Hypothalamus (tissue), 51 donors: ENCODE measurements around the gene PTPRN2.
A peak's percentile ranks its signal among the peaks of the same experiment; 100 is the strongest.
"Not testable (repeated sequence)": the region's sequence is repeated elsewhere in the genome, so short reads cannot be mapped to it uniquely, and the experiment has no call there.

ENCODE experiments used
- DNase-seq, 51 donors: peaks; one replicate each; lab custom pipeline; 2025; lab: John Stamatoyannopoulos, UW

The PTPRN2 gene

GRCh38 chr7:158382363-158383254 is 205.0 kb downstream of the PTPRN2 start:
- DNase-seq, result no peak

GRCh38 chr7:158381956-158382355 is 205.7 kb downstream of the PTPRN2 start:
- no peak for DNase-seq

- no peak for DNase-seq
These were observed 208.6 kb downstream of the PTPRN2 start for GRCh38 chr7:158378978-158379377.

GRCh38 chr7:158377800-158378623 is 209.6 kb downstream of the PTPRN2 start:
- no peak for DNase-seq

GRCh38 chr7:158376839-158377186 is 210.8 kb downstream of the PTPRN2 start:
- not testable (repeated sequence) for DNase-seq

- not testable (repeated sequence) for DNase-seq
These were observed 211.3 kb downstream of the PTPRN2 start for GRCh38 chr7:158376146-158376838.

- DNase-seq, result no peak
These were observed 212.6 kb downstream of the PTPRN2 start for GRCh38 chr7:158375034-158375433.

- no peak for DNase-seq
These were observed 213.0 kb downstream of the PTPRN2 start for GRCh38 chr7:158374586-158374985.

- DNase-seq, result no peak
These were observed 213.5 kb downstream of the PTPRN2 start for GRCh38 chr7:158374146-158374545.

GRCh38 chr7:158373476-158374133 is 214.0 kb downstream of the PTPRN2 start:
- DNase-seq, result no peak

- DNase-seq, result no peak
These were observed 215.0 kb downstream of the PTPRN2 start for GRCh38 chr7:158372400-158373342.

GRCh38 chr7:158371856-158372255 is 215.8 kb downstream of the PTPRN2 start:
- no peak for DNase-seq

GRCh38 chr7:158369866-158370265 is 217.8 kb downstream of the PTPRN2 start:
- no peak for DNase-seq

- no peak for DNase-seq
These were observed 218.3 kb downstream of the PTPRN2 start for GRCh38 chr7:158369290-158369689.

GRCh38 chr7:158368449-158368848 is 219.2 kb downstream of the PTPRN2 start:
- no peak for DNase-seq

- no peak for DNase-seq
These were observed 220.0 kb downstream of the PTPRN2 start for GRCh38 chr7:158367634-158367982.

GRCh38 chr7:158366916-158367633 is 220.5 kb downstream of the PTPRN2 start:
- DNase-seq, result no peak

- peak in 10 of 51 donors; percentile 3 to 57 (median 28) for DNase-seq
These were observed 221.3 kb downstream of the PTPRN2 start for GRCh38 chr7:158366346-158366745.

GRCh38 chr7:158365267-158365666 is 222.4 kb downstream of the PTPRN2 start:
- no peak for DNase-seq
